GM18498 (cell line): ENCODE data around the gene P2RY13.

Source experiments
- ATAC-seq: cut with Tn5 transposase; IDR thresholded peaks from one replicate; pipeline ENCODE4 v1.9.1; 2021; ENCODE audit warnings: mild to moderate bottlenecking, moderate library complexity; ENCODE audit not compliant: unreplicated experiment

Gene P2RY13

GRCh38 chr3:151321526-151321925, 7.8 kb downstream of the P2RY13 start:
- no peak for ATAC-seq

GRCh38 chr3:151320131-151320530, 9.2 kb downstream of the P2RY13 start:
- no peak for ATAC-seq

GRCh38 chr3:151319628-151320027, 9.7 kb downstream of the P2RY13 start:
- ATAC-seq, result no peak

GRCh38 chr3:151318991-151319390, 10.4 kb downstream of the P2RY13 start:
- no peak for ATAC-seq

- ATAC-seq, result no peak
Observed at GRCh38 chr3:151318313-151318712, 11.0 kb downstream of the P2RY13 start.

- no peak for ATAC-seq
Observed at GRCh38 chr3:151316267-151316991, 12.9 kb downstream of the P2RY13 start, which contains the start of gene GPR87. TSS of gene GPR87 (minus strand) at chr3:151316820. CDS start at chr3:151300100, 16,720 bp downstream.

- ATAC-seq, result no peak
Observed at GRCh38 chr3:151315846-151316245, 13.5 kb downstream of the P2RY13 start.

- no peak for ATAC-seq
Observed at GRCh38 chr3:151315136-151315535, 14.2 kb downstream of the P2RY13 start.

- ATAC-seq, result no peak
Observed at GRCh38 chr3:151314593-151314992, 14.8 kb downstream of the P2RY13 start.

GRCh38 chr3:151314137-151314536, 15.2 kb downstream of the P2RY13 start:
- no peak for ATAC-seq

- no peak for ATAC-seq
Observed at GRCh38 chr3:151312972-151313371, 16.4 kb downstream of the P2RY13 start.

- no peak for ATAC-seq
Observed at GRCh38 chr3:151309566-151309965, 19.8 kb downstream of the P2RY13 start.

GRCh38 chr3:151307583-151308488, 21.5 kb downstream of the P2RY13 start:
- no peak for ATAC-seq

GRCh38 chr3:151307131-151307530, 22.2 kb downstream of the P2RY13 start:
- ATAC-seq, result no peak

- no peak for ATAC-seq
Observed at GRCh38 chr3:151306168-151306810, 23.1 kb downstream of the P2RY13 start.

GRCh38 chr3:151305775-151306151, 23.6 kb downstream of the P2RY13 start:
- no peak for ATAC-seq

GRCh38 chr3:151305060-151305774, 24.1 kb downstream of the P2RY13 start:
- no peak for ATAC-seq

- ATAC-seq, result no peak
Observed at GRCh38 chr3:151303751-151304150, 25.6 kb downstream of the P2RY13 start.

GRCh38 chr3:151301787-151302186, 27.6 kb downstream of the P2RY13 start:
- no peak for ATAC-seq

- ATAC-seq, result no peak
Observed at GRCh38 chr3:151300539-151300938, 28.8 kb downstream of the P2RY13 start.

GRCh38 chr3:151299006-151299405, 30.3 kb downstream of the P2RY13 start:
- no peak for ATAC-seq
